Ascending aorta (tissue), 2 donors: ENCODE data around the gene CEACAM4. TPM values are rescaled to one million over a fixed set of nuclear protein-coding genes. Genes with fewer than 3 reads are reported as not detected.

Experiments used
- DNase-seq, 2 donors: peaks; one replicate each; pipeline ENCODE4 v3.0.0-alpha.2; 2019; ENCODE audit warnings: low spot score in 2 of 2
- H3K27ac ChIP-seq, 2 donors: fragments of 200-600 bp; sonication (generic); one replicate each; pipeline ENCODE4 v1.5.1; 2016 to 2017; ENCODE audit warnings: mild to moderate bottlenecking in 1 of 2
- H3K27me3 ChIP-seq: fragments of 200-600 bp; sonication (generic); one replicate; pipeline ENCODE4 v1.5.1; 2017
- H3K36me3 ChIP-seq, 2 donors: fragments of 200-600 bp; sonication (generic); one replicate each; pipeline ENCODE4 v1.5.1; 2016
- H3K4me1 ChIP-seq, 2 donors: fragments of 200-600 bp; sonication (generic); one replicate each; pipeline ENCODE4 v1.5.1; 2016 to 2017; ENCODE audit warnings: mild to moderate bottlenecking in 1 of 2
- H3K4me3 ChIP-seq, 2 donors: fragments of 200-600 bp; sonication (generic); one replicate each; pipeline ENCODE4 v1.5.1; 2016 to 2017; ENCODE audit warnings: mild to moderate bottlenecking in 1 of 2
- H3K9me3 ChIP-seq, 2 donors: fragments of 200-600 bp; sonication (generic); one replicate each; pipeline ENCODE4 v1.5.1; 2016
- CTCF ChIP-seq, 3 experiments: fragments of 200-600 bp in 2 of 3; fragments of 450-650 bp in 1 of 3; sonication (generic) in 2 of 3; IDR thresholded peaks; one replicate each; pipeline ENCODE4 v1.5.1; 2016 to 2019; ENCODE audit warnings: antibody characterized with exemption in 3 of 3, mild to moderate bottlenecking in 1 of 3, moderate library complexity in 1 of 3
- intact Hi-C: fragments of 100-400 bp; cut with DNase I; formaldehyde crosslinking; loops from one replicate; pipeline ENCODE4 v1.15.1; 2023
- total RNA-seq: library from RNA; depleted of rRNA; stranded (reverse); fragments of >200 nt; gene quantifications from one replicate; pipeline ENCODE4 v1.1.0, GENCODE V29; 2016

The CEACAM4 gene
- total RNA-seq, 1 donor from 2014 or later, result not detected

GRCh38 chr19:41623360-41623759, 3.5 kb downstream of the CEACAM4 start:
- DNase-seq, result no peak
- Histone ChIP-seq H3K27ac (no peak overlapping the region), H3K9me3 (no peaks in the 10 kb centered on the region), H3K36me3 (no peaks in the 10 kb centered on the region), H3K4me1 (no peaks in the 10 kb centered on the region), H3K4me3 (no peak overlapping the region), H3K27me3 (no peaks in the 10 kb centered on the region)
- no peak for TF ChIP-seq CTCF (IDR thresholded peaks at IDR 0.05)
- intact Hi-C loops, result no loop called here

- DNase-seq, result no peak
- Histone ChIP-seq H3K36me3 (no peaks in the 10 kb centered on the region), H3K27ac (no peak overlapping the region), H3K9me3 (no peaks in the 10 kb centered on the region), H3K4me1 (no peaks in the 10 kb centered on the region), H3K27me3 (no peaks in the 10 kb centered on the region), H3K4me3 (no peak overlapping the region)
- intact Hi-C loops, result no loop called here
- TF ChIP-seq CTCF (IDR thresholded peaks at IDR 0.05), result no peak
These were observed 5.2 kb downstream of the CEACAM4 start for GRCh38 chr19:41621654-41622053.

GRCh38 chr19:41621226-41621625, 5.6 kb downstream of the CEACAM4 start:
- H3K27ac ChIP-seq, result no peak overlapping the region
- no peaks in the 10 kb centered on the region for H3K4me1 ChIP-seq

GRCh38 chr19:41620171-41620570, 6.7 kb downstream of the CEACAM4 start:
- Histone ChIP-seq H3K9me3 (no peaks in the 10 kb centered on the region), H3K4me1 (no peaks in the 10 kb centered on the region), H3K27me3 (no peaks in the 10 kb centered on the region), H3K36me3 (no peaks in the 10 kb centered on the region), H3K4me3 (no peak overlapping the region), H3K27ac (no peak overlapping the region)
- intact Hi-C loops, result no loop called here
- no peak for TF ChIP-seq CTCF (IDR thresholded peaks at IDR 0.05)
- no peak for DNase-seq

More at GRCh38 chr19:41621226-41621625, 5.6 kb downstream of the CEACAM4 start:
- Histone ChIP-seq H3K36me3 (no peaks in the 10 kb centered on the region), H3K27me3 (no peaks in the 10 kb centered on the region), H3K9me3 (no peaks in the 10 kb centered on the region), H3K4me3 (no peak overlapping the region)
- no peak for TF ChIP-seq CTCF (IDR thresholded peaks at IDR 0.05)
- intact Hi-C loops, result no loop called here
- DNase-seq, result no peak

GRCh38 chr19:41619018-41619556, 7.8 kb downstream of the CEACAM4 start:
- no peaks in the 10 kb centered on the region for H3K9me3 ChIP-seq
- DNase-seq, result no peak
- intact Hi-C loops, result no loop called here
- no peaks in the 10 kb centered on the region for H3K4me1 ChIP-seq
- H3K27me3 ChIP-seq, result no peaks in the 10 kb centered on the region
- H3K27ac ChIP-seq, result no peak overlapping the region
- no peaks in the 10 kb centered on the region for H3K36me3 ChIP-seq
- no peak overlapping the region for H3K4me3 ChIP-seq
- no peak for TF ChIP-seq CTCF (IDR thresholded peaks at IDR 0.05)
